ENCODE data around the gene LYSMD2.
"Not testable (repeated sequence)": the region's sequence is repeated elsewhere in the genome, so short reads cannot be mapped to it uniquely, and the experiment has no call there.

The LYSMD2 gene

GRCh38 chr15:51737522-51738305 is at the start of gene LYSMD2:
LYSMD2 (minus strand) TSS chr15:51737655; CDS start chr15:51737622, 33 bp downstream.
- DNase-seq, result no peak

GRCh38 chr15:51787130-51787529 is 49.7 kb upstream of the LYSMD2 start:
- DNase-seq, result not testable (repeated sequence)

- DNase-seq, result no peak
Measured at GRCh38 chr15:51783967-51784366, 46.5 kb upstream of the LYSMD2 start.

- DNase-seq, result no peak
Measured at GRCh38 chr15:51782357-51782896, 45.0 kb upstream of the LYSMD2 start.

GRCh38 chr15:51781506-51781905 is 44.1 kb upstream of the LYSMD2 start:
- no peak for DNase-seq

GRCh38 chr15:51780636-51781035 is 43.2 kb upstream of the LYSMD2 start:
- no peak for DNase-seq

GRCh38 chr15:51776952-51777569 is 39.6 kb upstream of the LYSMD2 start:
- DNase-seq, result no peak

- no peak for DNase-seq
Measured at GRCh38 chr15:51775967-51776816, 38.7 kb upstream of the LYSMD2 start.

GRCh38 chr15:51774916-51775315 is 37.5 kb upstream of the LYSMD2 start:
- no peak for DNase-seq

GRCh38 chr15:51771773-51772172 is 34.3 kb upstream of the LYSMD2 start:
- DNase-seq, result no peak

GRCh38 chr15:51770902-51771301 is 33.4 kb upstream of the LYSMD2 start:
- no peak for DNase-seq

- no peak for DNase-seq
Measured at GRCh38 chr15:51768018-51768417, 30.6 kb upstream of the LYSMD2 start.

- DNase-seq, result no peak
Measured at GRCh38 chr15:51766341-51766740, 28.9 kb upstream of the LYSMD2 start.

- no peak for DNase-seq
Measured at GRCh38 chr15:51765751-51766150, 28.3 kb upstream of the LYSMD2 start.

GRCh38 chr15:51760805-51761204 is 23.4 kb upstream of the LYSMD2 start:
- no peak for DNase-seq

- no peak for DNase-seq
Measured at GRCh38 chr15:51759557-51760070, 22.2 kb upstream of the LYSMD2 start.

- DNase-seq, result no peak
Measured at GRCh38 chr15:51758645-51759044, 21.2 kb upstream of the LYSMD2 start.

GRCh38 chr15:51757450-51757849 is 20.0 kb upstream of the LYSMD2 start:
- DNase-seq, result no peak

- no peak for DNase-seq
Measured at GRCh38 chr15:51756482-51756881, 19.0 kb upstream of the LYSMD2 start.

GRCh38 chr15:51755790-51756189 is 18.3 kb upstream of the LYSMD2 start:
- no peak for DNase-seq

GRCh38 chr15:51754267-51754666 is 16.8 kb upstream of the LYSMD2 start:
- no peak for DNase-seq

- DNase-seq, result no peak
Measured at GRCh38 chr15:51752888-51753287, 15.4 kb upstream of the LYSMD2 start.

Data from NCI-H1436 treated with DMSO at 0.1 percent for 48 hours (cell line).